Measurements from ENCODE around the gene SMARCD1.

- TF ChIP-seq CTCF (IDR thresholded peaks at IDR 0.05; ENCODE audit: low read depth, low read length, missing input control) (no peak), TAF1 (conservative IDR thresholded peaks at IDR 0.05) (no peak), RAD21 (IDR thresholded peaks at IDR 0.05) (no peak), JUND (IDR thresholded peaks at IDR 0.05) (no peak), ATF3 (IDR thresholded peaks at IDR 0.05) (no peak), REST (IDR thresholded peaks at IDR 0.05) (no peak), MAX (IDR thresholded peaks at IDR 0.05) (no peak), YY1 (IDR thresholded peaks at IDR 0.05) (no peak), HNF4G (IDR thresholded peaks at IDR 0.05) (no peak), EGR1 (IDR thresholded peaks at IDR 0.05; ENCODE audit: low read depth in 2 of 2) (no peak), SP1 (IDR thresholded peaks at IDR 0.05) (no peak), RXRA (IDR thresholded peaks at IDR 0.05) (no peak), FOXA1 (IDR thresholded peaks at IDR 0.05) (no peak)
Measured at GRCh38 chr12:50117057-50117622, 32.0 kb downstream of the SMARCD1 start.
